Mesenteric fat pad (tissue), 1 donor: ENCODE measurements around the gene RABL6. TPM values are rescaled to one million over a fixed set of nuclear protein-coding genes. Genes with fewer than 3 reads are reported as not detected.
"Not testable (repeated sequence)": the region's sequence is repeated elsewhere in the genome, so short reads cannot be mapped to it uniquely, and the experiment has no call there.

Source experiments
- DNase-seq: peaks from one replicate; pipeline ENCODE4 v3.0.0-alpha.2; 2020; ENCODE audit warnings: low spot score
- microRNA-seq: library from miRNA; unstranded; fragments of <30 nt; microRNA quantifications from one replicate; pipeline ENCODE4 v1.2.0, GENCODE V29; 2020; ENCODE audit warnings: borderline number of aligned reads
- total RNA-seq: library from RNA; stranded (reverse); fragmentation: NEBNext Ultra II Directional; extraction: Animal tissue kit (Norgen Biotek cat#: 25700); gene quantifications from one replicate; pipeline ENCODE4 v1.2.1, GENCODE V29; 2021
- donor health status: DM: yes; HTN: yes; CAD: no.

The RABL6 gene
- total RNA-seq, 1 donor from 2014 or later = 54.9 TPM

- not testable (repeated sequence) for DNase-seq
Measured at GRCh38 chr9:136869611-136870010, 61.9 kb downstream of the RABL6 start.

GRCh38 chr9:136875155-136875554, 67.4 kb downstream of the RABL6 start:
- no peak for DNase-seq

GRCh38 chr9:136876476-136876875, 68.7 kb downstream of the RABL6 start:
- DNase-seq = no peak

- no peak for DNase-seq
Measured at GRCh38 chr9:136880651-136881050, 72.9 kb downstream of the RABL6 start.

- no peak for DNase-seq
Measured at GRCh38 chr9:136881691-136882108, 74.0 kb downstream of the RABL6 start.

GRCh38 chr9:136882109-136882946, 74.6 kb downstream of the RABL6 start:
- no peak for DNase-seq

- not testable (repeated sequence) for DNase-seq
Measured at GRCh38 chr9:136882947-136883283, 75.2 kb downstream of the RABL6 start.

GRCh38 chr9:136883670-136884069, 75.9 kb downstream of the RABL6 start:
- not testable (repeated sequence) for DNase-seq

GRCh38 chr9:136885950-136886578, 78.3 kb downstream of the RABL6 start, which contains the start of gene TRAF2:
TRAF2 (plus strand) TSS chr9:136886516; CDS start chr9:136898741, 12,225 bp downstream.
- DNase-seq = peak; percentile 99

GRCh38 chr9:136886610-136887597, 79.2 kb downstream of the RABL6 start:
- DNase-seq = no peak

- no peak for DNase-seq
Measured at GRCh38 chr9:136888454-136888853, 80.7 kb downstream of the RABL6 start.

- DNase-seq = no peak
Measured at GRCh38 chr9:136889858-136890257, 82.1 kb downstream of the RABL6 start.

- no peak for DNase-seq
Measured at GRCh38 chr9:136890661-136891060, 82.9 kb downstream of the RABL6 start.

Small RNA genes lying within 50 kb of the gene (microRNA-seq; reads per million reads assigned to microRNA genes)
- gene MIR4292 (not detected), gene MIR4479 (not detected)

Other genes starting within 250 kb of the RABL6 start
- 155 TPM for gene EGFL7, start 145.0 kb upstream of the RABL6 start, total RNA-seq
- 547 TPM for gene AGPAT2, start 120.5 kb upstream of the RABL6 start, total RNA-seq
- 3.9 TPM for gene DIPK1B, start 95.4 kb upstream of the RABL6 start, total RNA-seq
- gene LCN10, start 65.0 kb upstream of the RABL6 start, total RNA-seq = 9.2 TPM
- gene LCN6, start 59.4 kb upstream of the RABL6 start, total RNA-seq = 16.2 TPM
- gene LCN8, start 49.7 kb upstream of the RABL6 start, total RNA-seq = not detected
- gene LCN15, start 43.4 kb upstream of the RABL6 start, total RNA-seq = 0.32 TPM
- 33.0 TPM for gene TMEM141, start 16.6 kb upstream of the RABL6 start, total RNA-seq
- 0.71 TPM for gene CCDC183, start 11.6 kb upstream of the RABL6 start, total RNA-seq
- gene AJM1, start 34.5 kb downstream of the RABL6 start, total RNA-seq = 1.00 TPM
- gene PHPT1, start 41.5 kb downstream of the RABL6 start, total RNA-seq = 89.6 TPM
- 1.6 TPM for gene MAMDC4, start 44.4 kb downstream of the RABL6 start, total RNA-seq
- 215 TPM for gene EDF1, start 58.4 kb downstream of the RABL6 start, total RNA-seq
- gene TRAF2, start 78.6 kb downstream of the RABL6 start, total RNA-seq = 8.8 TPM
- 95.2 TPM for gene FBXW5, start 136.8 kb downstream of the RABL6 start, total RNA-seq
- not detected for gene C8G, start 137.3 kb downstream of the RABL6 start, total RNA-seq
- gene LCN12, start 144.3 kb downstream of the RABL6 start, total RNA-seq = not detected
- 249 TPM for gene PTGDS, start 169.6 kb downstream of the RABL6 start, total RNA-seq
- gene LCNL1, start 175.0 kb downstream of the RABL6 start, total RNA-seq = 0.71 TPM
- 29.4 TPM for gene PAXX, start 184.5 kb downstream of the RABL6 start, total RNA-seq
- 1.6 TPM for gene CLIC3, start 188.6 kb downstream of the RABL6 start, total RNA-seq
- 47.2 TPM for gene ABCA2, start 220.3 kb downstream of the RABL6 start, total RNA-seq
- gene FUT7, start 224.1 kb downstream of the RABL6 start, total RNA-seq = 0.55 TPM
- 95.3 TPM for gene NPDC1, start 238.2 kb downstream of the RABL6 start, total RNA-seq
- gene ENTPD2, start 246.1 kb downstream of the RABL6 start, total RNA-seq = not detected